ENCODE data around the gene MTMR6.

MTMR6 gene

GRCh38 chr13:25281935-25282332 is 5.4 kb downstream of the MTMR6 start:
- DNase-seq (ENCODE audit: low read depth, low spot score) = no peak
- no peak overlapping the region for H3K4me3 ChIP-seq (ENCODE audit: low read length)

GRCh38 chr13:25281193-25281934 is 5.9 kb downstream of the MTMR6 start:
- no peak overlapping the region for H3K4me3 ChIP-seq (ENCODE audit: low read length)
- peak; percentile 62 for DNase-seq (ENCODE audit: low read depth, low spot score)

DNA sequence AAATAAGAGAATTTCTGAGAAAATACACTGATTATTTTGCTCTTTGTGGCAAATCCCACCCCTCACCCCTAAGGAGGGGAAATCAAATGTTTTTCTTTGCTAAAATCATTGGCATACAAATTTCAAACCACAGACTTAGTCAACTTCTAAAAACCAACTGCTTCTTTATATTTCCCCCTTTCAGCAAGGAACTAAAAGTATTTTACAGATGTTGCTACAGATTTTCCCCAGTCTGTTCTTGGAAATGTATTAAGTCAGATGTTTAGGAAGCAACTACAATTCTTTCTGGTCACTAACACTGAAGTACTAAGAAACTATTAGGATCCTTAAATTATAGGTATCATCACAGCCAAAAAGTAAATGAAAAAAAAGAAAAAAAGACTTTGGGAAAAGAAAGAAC is 6.9 kb downstream of the MTMR6 start:
- no peak for DNase-seq (ENCODE audit: low read depth, low spot score)
- no peak overlapping the region for H3K4me3 ChIP-seq (ENCODE audit: low read length)

- no peak for DNase-seq (ENCODE audit: low read depth, low spot score)
- H3K4me3 ChIP-seq (ENCODE audit: low read length) = no peak overlapping the region
Measured at GRCh38 chr13:25276748-25277147, 10.5 kb downstream of the MTMR6 start.

DNA sequence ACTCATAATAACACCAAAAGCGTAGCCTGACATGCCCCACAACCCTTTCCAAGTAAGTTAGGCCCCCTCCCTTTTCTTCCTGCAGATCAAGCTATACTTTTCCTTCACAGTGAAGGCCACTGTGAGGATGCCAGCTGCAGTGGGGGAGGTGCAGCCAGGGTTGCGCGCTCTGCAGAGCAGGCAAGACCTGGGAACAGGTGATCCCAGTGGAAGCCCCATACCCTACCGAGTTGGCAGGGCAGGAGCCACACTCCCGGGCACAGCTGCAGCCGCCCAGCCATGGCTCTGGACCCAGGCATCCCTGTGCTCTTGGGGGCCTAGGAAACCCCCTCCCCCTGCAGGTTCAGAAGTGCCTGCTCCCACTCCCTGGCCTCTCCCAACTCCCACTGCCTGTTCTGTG is 18.7 kb downstream of the MTMR6 start:
- H3K4me3 ChIP-seq (ENCODE audit: low read length) = no peak overlapping the region
- DNase-seq (ENCODE audit: low read depth, low spot score) = no peak

DNA sequence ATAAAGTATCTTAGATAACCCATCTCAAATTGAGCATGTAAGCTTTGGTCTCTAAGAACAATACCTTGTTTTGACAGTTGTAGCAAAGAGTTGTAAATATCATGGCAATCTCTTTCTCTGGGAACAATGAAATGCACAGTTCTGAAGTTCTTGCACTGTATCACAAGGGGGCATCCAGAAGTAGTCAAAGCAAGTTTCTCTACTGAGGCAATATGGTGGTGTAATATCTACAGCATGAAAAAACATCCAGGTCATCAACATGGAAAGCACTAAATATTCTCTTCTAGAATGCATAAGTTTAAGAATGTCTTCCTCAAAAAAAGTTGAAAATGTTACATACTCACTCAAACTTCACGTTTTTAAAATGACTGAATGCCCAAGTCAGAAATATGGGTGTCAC is 19.6 kb downstream of the MTMR6 start:
- no peak overlapping the region for H3K4me3 ChIP-seq (ENCODE audit: low read length)
- peak; percentile 42 for DNase-seq (ENCODE audit: low read depth, low spot score)

DNA sequence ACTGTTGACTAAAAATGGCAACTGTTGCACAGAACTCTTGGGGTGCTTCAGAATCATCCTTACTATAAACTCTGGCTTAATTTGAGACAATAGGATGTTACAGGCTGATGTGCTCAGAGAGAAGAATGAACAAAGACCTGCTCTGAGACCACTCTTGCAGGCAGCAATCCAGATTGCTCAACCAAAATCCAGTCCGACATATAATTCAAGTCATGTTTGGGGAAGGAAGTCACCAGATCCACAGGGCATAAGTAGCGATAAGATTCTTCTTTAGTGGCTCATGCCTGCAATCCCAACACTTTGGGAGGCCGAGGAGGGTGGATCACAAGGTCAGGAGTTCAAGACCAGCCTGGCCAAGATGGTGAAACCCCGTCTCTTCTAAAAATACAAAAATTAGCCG is 20.6 kb downstream of the MTMR6 start:
- no peak for DNase-seq (ENCODE audit: low read depth, low spot score)
- no peak overlapping the region for H3K4me3 ChIP-seq (ENCODE audit: low read length)

DNA sequence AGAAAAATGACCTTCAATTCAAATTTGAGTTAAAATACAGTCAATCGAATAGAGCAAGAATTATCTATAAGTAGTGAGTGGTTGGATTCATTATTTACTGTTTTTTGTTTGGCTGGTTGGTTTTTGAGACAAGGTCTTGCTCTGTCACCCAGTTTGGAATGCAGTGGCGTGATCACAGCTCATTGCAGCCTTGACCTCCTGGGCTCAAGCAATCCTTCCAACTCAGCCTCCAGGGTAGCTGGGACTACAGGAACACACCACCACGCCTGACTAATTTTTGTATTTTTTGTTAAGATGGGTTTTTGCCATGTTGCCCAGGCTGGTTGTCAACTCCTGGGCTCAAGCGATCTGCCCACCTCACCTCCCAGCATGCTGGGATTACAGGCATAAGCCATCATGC is 25.0 kb downstream of the MTMR6 start:
- DNase-seq (ENCODE audit: low read depth, low spot score) = no peak
- no peak overlapping the region for H3K4me3 ChIP-seq (ENCODE audit: low read length)

DNA sequence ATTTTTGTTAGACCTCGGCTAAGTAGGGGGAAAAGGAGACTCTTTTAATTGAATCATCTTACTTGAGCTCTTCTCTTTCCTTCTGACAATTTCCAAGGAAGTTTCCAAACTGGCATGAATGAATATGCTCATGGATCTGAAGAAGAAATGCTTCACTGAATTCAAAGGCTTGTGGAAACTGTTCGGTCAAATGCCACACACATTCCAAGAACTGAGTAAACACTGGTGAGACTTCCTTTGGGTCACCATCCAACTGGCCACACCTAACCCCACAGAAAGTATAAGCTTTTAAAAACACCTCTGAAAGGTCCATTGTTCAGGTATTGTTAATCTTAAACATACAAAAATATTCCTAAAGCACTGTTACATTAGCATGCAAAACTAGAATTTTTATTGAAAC is 33.6 kb downstream of the MTMR6 start:
- H3K4me3 ChIP-seq (ENCODE audit: low read length) = no peak overlapping the region
- DNase-seq (ENCODE audit: low read depth, low spot score) = no peak

DNA sequence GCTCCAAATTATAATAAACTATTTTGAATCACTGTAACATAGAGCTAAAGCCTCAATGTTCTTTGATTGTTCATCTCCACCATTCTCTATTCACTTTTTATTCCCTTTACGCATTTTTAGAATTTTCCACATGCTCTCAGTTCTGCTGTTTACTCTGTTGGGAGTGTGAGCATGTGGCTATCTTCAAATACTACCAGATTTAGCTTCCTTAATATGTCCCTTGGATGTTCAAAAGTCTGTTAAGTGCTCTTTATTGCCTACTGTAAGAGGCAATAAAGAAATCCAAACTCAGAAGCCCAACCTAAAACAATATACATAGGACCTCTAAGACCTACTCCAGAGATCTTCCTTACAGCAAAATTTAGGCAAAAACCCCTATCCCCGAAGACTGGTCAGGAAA is 34.5 kb downstream of the MTMR6 start:
- H3K4me3 ChIP-seq (ENCODE audit: low read length) = no peak overlapping the region
- no peak for DNase-seq (ENCODE audit: low read depth, low spot score)

DNA sequence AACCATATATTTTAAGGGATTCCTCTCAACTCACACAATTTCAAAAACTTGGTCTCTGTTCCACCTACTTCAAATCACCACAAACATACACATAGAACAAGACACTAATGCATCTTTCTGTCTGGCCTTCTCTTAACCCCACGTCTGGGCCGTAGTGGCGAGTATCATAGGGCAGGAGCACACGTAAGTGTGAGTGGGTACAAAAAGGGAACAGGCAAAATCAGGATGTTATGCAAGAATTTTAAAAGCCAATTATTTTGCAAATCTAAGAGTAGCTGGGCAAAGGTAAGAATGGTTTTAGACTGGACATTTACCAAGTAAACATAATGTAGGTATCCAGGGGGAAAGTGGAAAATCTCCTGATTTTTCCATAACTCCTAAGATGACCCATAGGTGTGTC is 35.1 kb downstream of the MTMR6 start:
- no peak overlapping the region for H3K4me3 ChIP-seq (ENCODE audit: low read length)
- DNase-seq (ENCODE audit: low read depth, low spot score) = no peak

GRCh38 chr13:25249001-25249543 is 38.2 kb downstream of the MTMR6 start:
- DNase-seq (ENCODE audit: low read depth, low spot score) = no peak
- no peak overlapping the region for H3K4me3 ChIP-seq (ENCODE audit: low read length)

DNA sequence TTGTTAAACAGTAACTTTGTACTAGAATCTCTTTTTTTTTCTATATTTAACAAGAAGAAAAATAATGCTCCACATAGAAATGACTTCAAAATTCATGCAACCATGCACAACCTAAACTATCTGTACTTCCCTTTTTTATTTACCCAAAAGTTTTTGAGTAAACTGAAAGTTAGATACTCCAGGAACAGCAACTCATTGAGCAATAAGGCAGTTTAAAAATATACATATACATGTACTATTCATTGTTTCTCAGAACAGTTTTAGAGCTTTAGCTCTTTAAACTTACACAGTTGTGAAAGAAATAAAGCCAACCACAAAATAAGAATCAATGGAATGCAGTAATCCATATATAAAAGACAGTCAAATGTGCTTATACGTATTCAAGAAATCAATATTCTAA is 39.2 kb downstream of the MTMR6 start:
- no peak for DNase-seq (ENCODE audit: low read depth, low spot score)
- H3K4me3 ChIP-seq (ENCODE audit: low read length) = no peak overlapping the region

GRCh38 chr13:25247360-25247759 is 39.9 kb downstream of the MTMR6 start:
- no peak overlapping the region for H3K4me3 ChIP-seq (ENCODE audit: low read length)
- peak; percentile 18 for DNase-seq (ENCODE audit: low read depth, low spot score)

DNA sequence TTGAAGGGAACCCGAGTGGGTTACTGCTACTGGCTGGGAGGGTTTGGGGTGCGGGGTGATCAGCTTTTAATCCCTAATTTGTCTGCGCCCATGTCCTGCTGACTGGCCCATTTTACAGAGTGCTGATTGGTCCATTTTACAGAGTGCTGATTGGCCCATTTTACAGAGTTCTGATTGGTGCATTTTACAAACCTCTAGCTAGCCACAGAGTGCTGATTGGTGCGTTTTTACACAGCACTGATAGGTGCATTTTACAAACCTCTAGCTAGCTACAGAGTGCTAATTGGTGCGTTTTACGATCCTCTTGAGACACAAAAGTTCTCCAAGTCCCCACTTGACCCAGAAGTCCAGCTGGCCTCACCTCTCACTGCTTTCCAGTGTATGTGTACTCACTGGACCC is 43.2 kb downstream of the MTMR6 start:
- no peak overlapping the region for H3K4me3 ChIP-seq (ENCODE audit: low read length)
- DNase-seq (ENCODE audit: low read depth, low spot score) = no peak

- no peak for DNase-seq (ENCODE audit: low read depth, low spot score)
- H3K4me3 ChIP-seq (ENCODE audit: low read length) = no peak overlapping the region
Measured at GRCh38 chr13:25242956-25243355, 44.3 kb downstream of the MTMR6 start.

- no peak for DNase-seq (ENCODE audit: low read depth, low spot score)
Measured at GRCh38 chr13:25241007-25241406, 46.3 kb downstream of the MTMR6 start.

GRCh38 chr13:25237083-25237482 is 50.2 kb downstream of the MTMR6 start:
- no peak for DNase-seq (ENCODE audit: low read depth, low spot score)
- H3K4me3 ChIP-seq (ENCODE audit: low read length) = no peak overlapping the region

More at GRCh38 chr13:25241007-25241406, 46.3 kb downstream of the MTMR6 start:
- no peak overlapping the region for H3K4me3 ChIP-seq (ENCODE audit: low read length)

DNA sequence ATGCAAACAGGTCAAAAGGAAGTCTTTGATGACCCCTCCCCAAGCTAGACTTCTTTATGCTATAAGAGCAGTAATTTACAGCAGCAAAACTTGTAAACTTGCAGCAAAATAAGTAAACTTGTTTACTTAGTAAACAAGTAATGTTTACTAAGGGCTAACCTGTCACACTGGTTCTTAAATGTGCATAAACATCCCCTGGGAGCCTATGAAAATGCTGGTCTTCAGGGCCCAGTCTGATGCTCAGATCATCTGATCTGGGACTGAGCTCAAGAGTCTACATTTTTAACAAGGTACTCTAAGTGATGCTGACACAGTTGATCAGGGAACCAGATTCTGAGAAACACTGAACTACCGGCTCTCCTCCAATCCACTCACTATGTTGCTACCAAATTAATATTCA is 53.4 kb downstream of the MTMR6 start:
- no peak overlapping the region for H3K4me3 ChIP-seq (ENCODE audit: low read length)
- no peak for DNase-seq (ENCODE audit: low read depth, low spot score)

DNA sequence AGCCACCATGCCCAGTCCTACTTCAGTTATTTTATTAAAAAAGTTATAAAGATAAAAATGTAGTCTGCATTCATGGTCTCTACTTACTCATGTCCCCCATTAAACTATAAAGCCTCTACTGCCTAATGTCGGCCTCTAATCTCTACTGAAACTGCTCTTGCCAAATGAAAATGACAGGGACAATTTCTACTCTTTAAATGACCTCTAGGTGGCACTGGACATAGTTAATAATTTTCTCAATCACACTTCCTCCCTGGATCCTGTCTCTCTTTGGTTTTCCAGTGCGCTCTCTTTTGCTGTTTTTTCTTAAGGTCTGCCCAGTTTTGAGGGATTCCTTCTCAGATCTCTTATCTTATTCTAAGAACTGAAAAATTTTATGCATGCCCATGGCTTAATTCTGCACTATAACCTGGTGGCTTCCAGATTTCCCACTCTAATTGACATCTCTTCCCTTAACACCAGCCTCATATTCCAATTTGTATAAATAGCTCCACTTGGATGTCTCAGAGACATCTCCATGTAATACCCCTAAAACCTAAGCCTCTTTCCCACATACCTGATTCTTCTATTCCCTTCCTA is 54.3 kb downstream of the MTMR6 start:
- DNase-seq (ENCODE audit: low read depth, low spot score) = no peak
- H3K4me3 ChIP-seq (ENCODE audit: low read length) = no peak overlapping the region

GRCh38 chr13:25231517-25231916 is 55.8 kb downstream of the MTMR6 start:
- no peak overlapping the region for H3K4me3 ChIP-seq (ENCODE audit: low read length)
- DNase-seq (ENCODE audit: low read depth, low spot score) = no peak

All from Jurkat, Clone E6-1 (cell line).